NT2/D1 (cell line): ENCODE data around the gene SLC35D2.

Source experiments
- SUZ12 ChIP-seq: IDR thresholded peaks from 2 replicates; pipeline ENCODE4 v1.6.1; 2011; ENCODE audit not compliant: insufficient read length, insufficient read depth; ENCODE audit errors: extremely low read depth
- YY1 ChIP-seq: IDR thresholded peaks from 2 replicates; pipeline ENCODE4 v1.6.1; 2011; ENCODE audit not compliant: insufficient read length, insufficient read depth
- ZNF274 ChIP-seq: IDR thresholded peaks from 2 replicates; pipeline ENCODE4 v1.6.1; 2011; ENCODE audit warnings: mild to moderate bottlenecking, low read depth, low read length

DNA sequence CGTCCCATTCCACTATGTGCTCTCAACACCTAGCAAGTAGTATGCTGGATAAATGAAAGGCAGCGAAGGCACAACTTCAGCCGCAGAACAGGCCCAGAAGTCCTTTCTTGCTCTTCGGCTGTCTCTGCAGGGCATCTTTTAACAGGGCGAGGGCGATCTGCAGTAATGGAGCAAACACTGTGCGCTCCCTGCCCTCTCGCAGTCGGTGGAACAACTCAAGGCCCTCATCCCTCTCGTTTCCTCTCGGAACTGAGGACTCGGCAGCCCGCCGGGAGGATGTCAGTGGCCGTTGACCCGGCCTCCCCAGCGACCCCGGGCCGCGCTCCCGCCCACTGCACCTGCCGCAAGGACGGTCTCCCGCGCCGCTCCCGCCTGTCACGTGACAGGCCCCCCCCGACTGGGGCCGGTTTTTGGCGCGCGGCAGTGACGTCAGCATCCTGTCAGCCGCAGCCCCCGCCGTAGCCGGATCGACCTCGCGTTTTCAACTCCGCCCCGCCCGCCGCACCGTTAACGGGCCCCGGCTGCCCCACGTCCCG is 33.6 kb upstream of the SLC35D2 start:
- TF ChIP-seq SUZ12, result no peak
- TF ChIP-seq ZNF274, result no peak
- TF ChIP-seq YY1, result no peak
